ENCODE measurements around the gene MSMB.
"Not testable (repeated sequence)": the region's sequence is repeated elsewhere in the genome, so short reads cannot be mapped to it uniquely, and the experiment has no call there.

Gene MSMB

GRCh38 chr10:46069771-46070463 lies 23.8 kb upstream of the MSMB start:
- no peak for DNase-seq

- DNase-seq = no peak
Measured at GRCh38 chr10:46068905-46069304, 22.8 kb upstream of the MSMB start.

GRCh38 chr10:46068117-46068516 lies 22.0 kb upstream of the MSMB start:
- no peak for DNase-seq

GRCh38 chr10:46064269-46064817 lies 18.3 kb upstream of the MSMB start:
- DNase-seq = no peak

- DNase-seq = no peak
Measured at GRCh38 chr10:46062723-46063428, 16.8 kb upstream of the MSMB start.

- no peak for DNase-seq
Measured at GRCh38 chr10:46060706-46061105, 14.6 kb upstream of the MSMB start.

GRCh38 chr10:46057927-46058326 lies 11.9 kb upstream of the MSMB start:
- not testable (repeated sequence) for DNase-seq

GRCh38 chr10:46057038-46057437 lies 11.0 kb upstream of the MSMB start:
- no peak for DNase-seq

- no peak for DNase-seq
Measured at GRCh38 chr10:46055771-46056170, 9.7 kb upstream of the MSMB start.

- DNase-seq = no peak
Measured at GRCh38 chr10:46053534-46054434, 7.7 kb upstream of the MSMB start.

- no peak for DNase-seq
Measured at GRCh38 chr10:46052791-46053375, 6.8 kb upstream of the MSMB start.

GRCh38 chr10:46052057-46052790 lies 6.2 kb upstream of the MSMB start:
- no peak for DNase-seq

- peak; percentile 34 for DNase-seq
Measured at GRCh38 chr10:46050941-46051623, 5.0 kb upstream of the MSMB start.

- DNase-seq = not testable (repeated sequence)
Measured at GRCh38 chr10:46049497-46049831, 3.4 kb upstream of the MSMB start.

GRCh38 chr10:46048152-46048551 lies 2.1 kb upstream of the MSMB start:
- no peak for DNase-seq

- no peak for DNase-seq
Measured at GRCh38 chr10:46042527-46042926, 3.5 kb downstream of the MSMB start.

- DNase-seq = no peak
Measured at GRCh38 chr10:46040004-46040403, 6.1 kb downstream of the MSMB start.

- DNase-seq = no peak
Measured at GRCh38 chr10:46037107-46037825, 8.8 kb downstream of the MSMB start.

- no peak for DNase-seq
Measured at GRCh38 chr10:46035923-46036849, 9.9 kb downstream of the MSMB start.

- no peak for DNase-seq
Measured at GRCh38 chr10:46033602-46034011, 12.5 kb downstream of the MSMB start.

Measured in hematopoietic multipotent progenitor cell treated with erythropoietin and hydrocortisone succinate and interleukin-3 and kit ligand, for 6 days (in vitro differentiated cells).